ENCODE measurements around the gene SH2D6. TPM values are rescaled to one million over a fixed set of nuclear protein-coding genes. Genes with fewer than 3 reads are reported as not detected.
A peak's percentile ranks its signal among the peaks of the same experiment; 100 is the strongest.
"Not testable (repeated sequence)": the region's sequence is repeated elsewhere in the genome, so short reads cannot be mapped to it uniquely, and the experiment has no call there.

Gene SH2D6
- total RNA-seq, 2 experiments from 2014 or later = 0.77 to 0.96 TPM

DNA sequence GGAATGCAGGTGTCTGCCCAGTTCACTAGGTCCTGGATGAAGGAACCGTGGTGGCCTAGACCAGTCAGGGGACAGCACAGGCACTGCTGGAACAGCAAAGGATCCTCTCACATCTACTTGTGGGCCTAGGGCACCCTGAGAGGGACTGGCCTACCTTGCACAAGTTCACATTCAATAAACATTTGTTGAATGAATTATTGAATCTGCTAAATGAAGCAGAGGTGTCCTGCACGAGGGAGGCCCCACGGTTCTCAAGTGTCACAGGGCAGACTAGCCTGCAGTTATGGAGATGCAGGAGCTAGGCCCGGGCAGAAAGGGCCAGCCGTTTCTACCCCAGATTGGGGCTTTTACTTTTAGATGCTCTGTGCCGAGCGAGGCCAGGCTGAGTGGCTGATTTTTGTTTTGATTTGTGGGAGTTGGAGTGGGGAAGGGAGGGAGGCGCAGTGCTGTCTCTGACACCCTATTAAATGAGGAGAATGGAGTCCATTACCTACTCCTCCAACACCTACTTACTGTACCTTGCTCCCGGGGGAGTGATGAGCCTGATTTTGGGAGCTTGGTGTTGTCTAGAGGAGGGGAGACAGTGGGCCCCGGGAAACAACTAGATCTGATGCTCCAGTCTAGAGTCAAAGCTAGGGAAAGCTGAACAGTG lies 18.4 kb downstream of the SH2D6 start:
- intact Hi-C loops (cut with micrococcal nuclease) = no loop called here

GRCh38 chr2:85437488-85438200 lies 19.1 kb downstream of the SH2D6 start:
- Mint-ChIP-seq H3K36me3 (ENCODE audit: low read depth) (no peaks in the 10 kb centered on the region), H3K4me1 (ENCODE audit: low read depth) (peaks cover 30% of the 10 kb centered on the region), H3K27ac (peak overlapping the region; percentile 93), H3K4me3 (peak overlapping the region; percentile 78), H3K9me3 (no peaks in the 10 kb centered on the region), H3K27me3 (no peaks in the 10 kb centered on the region)
- POLR2A ChIA-PET = interaction anchor here (0.7 to 24.1 kb wide), 14 partner anchors 8 to 181 kb away, joined by 3 to 382 read pairs (median 4); partner anchors contain the start of genes C2orf68, MAT2A, RETSAT and TGOLN2
- ATAC-seq = peak; percentile 79
- intact Hi-C loops (cut with micrococcal nuclease) = no loop called here
- peak; percentile 83 for DNase-seq
- TF ChIP-seq, protein P1, sequence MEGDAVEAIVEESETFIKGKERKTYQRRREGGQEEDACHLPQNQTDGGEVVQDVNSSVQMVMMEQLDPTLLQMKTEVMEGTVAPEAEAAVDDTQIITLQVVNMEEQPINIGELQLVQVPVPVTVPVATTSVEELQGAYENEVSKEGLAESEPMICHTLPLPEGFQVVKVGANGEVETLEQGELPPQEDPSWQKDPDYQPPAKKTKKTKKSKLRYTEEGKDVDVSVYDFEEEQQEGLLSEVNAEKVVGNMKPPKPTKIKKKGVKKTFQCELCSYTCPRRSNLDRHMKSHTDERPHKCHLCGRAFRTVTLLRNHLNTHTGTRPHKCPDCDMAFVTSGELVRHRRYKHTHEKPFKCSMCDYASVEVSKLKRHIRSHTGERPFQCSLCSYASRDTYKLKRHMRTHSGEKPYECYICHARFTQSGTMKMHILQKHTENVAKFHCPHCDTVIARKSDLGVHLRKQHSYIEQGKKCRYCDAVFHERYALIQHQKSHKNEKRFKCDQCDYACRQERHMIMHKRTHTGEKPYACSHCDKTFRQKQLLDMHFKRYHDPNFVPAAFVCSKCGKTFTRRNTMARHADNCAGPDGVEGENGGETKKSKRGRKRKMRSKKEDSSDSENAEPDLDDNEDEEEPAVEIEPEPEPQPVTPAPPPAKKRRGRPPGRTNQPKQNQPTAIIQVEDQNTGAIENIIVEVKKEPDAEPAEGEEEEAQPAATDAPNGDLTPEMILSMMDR (IDR thresholded peaks at IDR 0.05) = no peak
- CTCF ChIA-PET = interaction anchor here (0.9 to 2.6 kb wide), 8 partner anchors 16 to 200 kb away, joined by 3 to 17 read pairs (median 4); partner anchors contain the start of genes GGCX and MAT2A

More for the DNA sequence above, 18.4 kb downstream of the SH2D6 start:
- no peaks in the 10 kb centered on the region for H3K9me3 Mint-ChIP-seq
- no peak for DNase-seq
- H3K27me3 Mint-ChIP-seq = no peaks in the 10 kb centered on the region
- ATAC-seq = no peak
- TF ChIP-seq, protein P1 (IDR thresholded peaks at IDR 0.05) = no peak
- H3K4me3 Mint-ChIP-seq = peak overlapping the region; percentile 63
- peak overlapping the region; percentile 82 for H3K27ac Mint-ChIP-seq
- H3K36me3 Mint-ChIP-seq (ENCODE audit: low read depth) = no peaks in the 10 kb centered on the region
- H3K4me1 Mint-ChIP-seq (ENCODE audit: low read depth) = peaks cover 30% of the 10 kb centered on the region
- CTCF ChIA-PET = interaction anchor here (1.1 to 2.6 kb wide), 5 partner anchors 17 to 200 kb away, joined by 3 to 17 read pairs (median 5); no protein-coding TSS in a partner anchor
- POLR2A ChIA-PET = interaction anchor here (0.8 to 24.1 kb wide), 9 partner anchors 8 to 182 kb away, joined by 3 to 382 read pairs (median 4); partner anchors contain the start of genes C2orf68, MAT2A and TGOLN2

DNA sequence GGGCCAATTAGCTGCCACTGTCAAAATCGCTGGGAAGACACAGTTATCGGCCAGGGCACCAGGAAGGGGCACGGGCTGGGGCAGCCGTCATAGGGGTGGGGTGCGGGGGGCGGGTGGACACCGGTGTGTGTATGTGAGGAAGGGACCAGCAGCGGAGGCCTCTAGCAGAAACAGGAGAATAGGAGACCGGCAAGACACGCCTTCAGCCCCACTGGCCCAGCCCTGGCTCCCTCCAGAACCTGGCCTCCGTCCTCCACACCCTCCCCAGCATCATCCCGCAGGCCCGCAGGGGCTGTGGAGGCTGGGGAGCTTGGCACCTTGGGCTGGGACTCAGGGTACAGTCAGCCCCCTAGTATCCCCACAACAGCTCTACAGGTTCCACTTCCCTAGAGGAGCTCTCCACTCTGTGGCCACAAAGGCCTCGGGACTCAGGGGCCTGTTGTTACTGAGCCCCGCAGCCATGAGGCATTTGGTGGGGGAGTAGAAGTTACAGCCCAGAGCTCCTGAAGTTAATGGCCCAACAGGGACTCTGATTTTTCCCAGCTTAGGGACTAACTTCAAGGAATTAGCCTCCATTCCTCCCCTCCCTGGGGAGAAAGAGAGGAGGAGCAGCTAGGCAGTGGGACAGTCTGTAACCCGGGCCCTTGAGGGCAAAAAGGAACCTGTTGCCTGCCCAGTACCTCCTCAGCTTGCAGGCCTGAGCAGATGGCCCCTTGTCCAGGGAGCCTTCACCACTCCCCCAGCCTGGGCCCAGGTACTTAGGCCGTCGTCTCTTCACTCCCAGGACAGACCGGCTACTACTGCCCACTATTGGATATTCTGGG lies 19.9 kb downstream of the SH2D6 start:
- Mint-ChIP-seq H3K4me3 (peak overlapping the region; percentile 78), H3K9me3 (no peaks in the 10 kb centered on the region), H3K27ac (peak overlapping the region; percentile 93), H3K4me1 (ENCODE audit: low read depth) (peaks cover 33% of the 10 kb centered on the region), H3K27me3 (no peaks in the 10 kb centered on the region), H3K36me3 (ENCODE audit: low read depth) (no peaks in the 10 kb centered on the region)
- ATAC-seq (peak; percentile 5), DNase-seq (no peak)
- CTCF ChIA-PET = interaction anchor here (0.9 to 2.6 kb wide), 8 partner anchors 17 to 199 kb away, joined by 3 to 17 read pairs (median 4); partner anchors contain the start of genes GGCX and MAT2A
- TF ChIP-seq, protein P1 (IDR thresholded peaks at IDR 0.05) = no peak
- POLR2A ChIA-PET = interaction anchor here (0.7 to 24.1 kb wide), 13 partner anchors 8 to 174 kb away, joined by 3 to 382 read pairs (median 4); partner anchors contain the start of genes C2orf68, MAT2A, RETSAT and TGOLN2
- intact Hi-C loops (cut with micrococcal nuclease) = no loop called here

DNA sequence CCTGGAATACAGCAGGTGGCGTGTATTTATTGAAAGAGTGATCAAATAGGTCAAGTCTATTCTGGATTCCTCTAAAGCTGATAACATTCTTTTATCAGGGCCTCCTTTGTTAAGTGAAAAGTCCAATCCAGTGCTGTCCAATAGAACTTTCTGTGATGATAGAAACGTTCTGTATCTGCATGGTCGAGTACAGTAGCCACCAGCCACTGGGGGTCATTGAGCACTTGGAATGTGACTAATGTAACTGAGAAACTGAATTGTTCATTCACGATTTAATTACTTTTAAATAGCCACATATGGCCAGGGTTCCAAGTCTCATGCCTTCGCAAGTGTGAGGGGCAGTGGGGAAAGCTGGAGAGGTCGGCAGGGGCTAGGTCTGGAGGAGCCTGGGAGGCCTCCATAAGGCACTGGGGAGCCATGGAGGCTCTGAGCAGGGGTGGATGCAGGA lies 20.5 kb downstream of the SH2D6 start:
- ATAC-seq (no peak), DNase-seq (no peak)
- ChIA-PET POLR2A (interaction anchor here (1.0 to 24.1 kb wide), 7 partner anchors 10 to 138 kb away, joined by 3 to 382 read pairs (median 5); partner anchors contain the start of genes MAT2A, TGOLN2 and VAMP8), CTCF (interaction anchor here (1.1 to 2.6 kb wide), 6 partner anchors 18 to 198 kb away, joined by 3 to 17 read pairs (median 6); partner anchors contain the start of gene MAT2A)
- TF ChIP-seq, protein P1 (IDR thresholded peaks at IDR 0.05) = no peak
- Mint-ChIP-seq H3K27ac (peak overlapping the region; percentile 93), H3K36me3 (ENCODE audit: low read depth) (no peaks in the 10 kb centered on the region), H3K27me3 (no peaks in the 10 kb centered on the region), H3K4me1 (ENCODE audit: low read depth) (peaks cover 33% of the 10 kb centered on the region), H3K4me3 (peak overlapping the region; percentile 73), H3K9me3 (no peaks in the 10 kb centered on the region)
- intact Hi-C loops (cut with micrococcal nuclease) = no loop called here

GRCh38 chr2:85439569-85439968 lies 21.1 kb downstream of the SH2D6 start:
- H3K4me1 Mint-ChIP-seq (ENCODE audit: low read depth) = peaks cover 33% of the 10 kb centered on the region
- intact Hi-C loops (cut with micrococcal nuclease); ATAC-seq; DNase-seq; H3K36me3 Mint-ChIP-seq (ENCODE audit: low read depth); H3K27me3 Mint-ChIP-seq; H3K9me3 Mint-ChIP-seq: not testable (repeated sequence)
- peak overlapping the region; percentile 93 for H3K27ac Mint-ChIP-seq
- ChIA-PET CTCF (interaction anchor here (1.2 to 2.2 kb wide), 2 partner anchors 18 to 20 kb away, joined by 4 to 8 read pairs; no protein-coding TSS in a partner anchor), POLR2A (interaction anchor here (1.0 to 24.1 kb wide), 3 partner anchors 85 to 112 kb away, joined by 3 to 382 read pairs (median 3); partner anchors contain the start of genes ELMOD3, MAT2A, RETSAT and TGOLN2)
- peak overlapping the region; percentile 73 for H3K4me3 Mint-ChIP-seq
